ENCODE measurements around the gene CFAP299. TPM values are rescaled to one million over a fixed set of nuclear protein-coding genes. Genes with fewer than 3 reads are reported as not detected.

The CFAP299 gene
- total RNA-seq, 6 experiments from 2014 or later = not detected

GRCh38 chr4:80878218-80878617 lies 542.7 kb downstream of the CFAP299 start:
- DNase-seq = no peak
- Histone ChIP-seq H3K9me3 (no peaks in the 10 kb centered on the region), H3K4me3 (no peak overlapping the region), H3K27me3 (no peaks in the 10 kb centered on the region), H3K27ac (no peak overlapping the region), H3K4me1 (no peaks in the 10 kb centered on the region), H3K36me3 (no peaks in the 10 kb centered on the region)
- no peak for ATAC-seq
- TF ChIP-seq, protein P1, sequence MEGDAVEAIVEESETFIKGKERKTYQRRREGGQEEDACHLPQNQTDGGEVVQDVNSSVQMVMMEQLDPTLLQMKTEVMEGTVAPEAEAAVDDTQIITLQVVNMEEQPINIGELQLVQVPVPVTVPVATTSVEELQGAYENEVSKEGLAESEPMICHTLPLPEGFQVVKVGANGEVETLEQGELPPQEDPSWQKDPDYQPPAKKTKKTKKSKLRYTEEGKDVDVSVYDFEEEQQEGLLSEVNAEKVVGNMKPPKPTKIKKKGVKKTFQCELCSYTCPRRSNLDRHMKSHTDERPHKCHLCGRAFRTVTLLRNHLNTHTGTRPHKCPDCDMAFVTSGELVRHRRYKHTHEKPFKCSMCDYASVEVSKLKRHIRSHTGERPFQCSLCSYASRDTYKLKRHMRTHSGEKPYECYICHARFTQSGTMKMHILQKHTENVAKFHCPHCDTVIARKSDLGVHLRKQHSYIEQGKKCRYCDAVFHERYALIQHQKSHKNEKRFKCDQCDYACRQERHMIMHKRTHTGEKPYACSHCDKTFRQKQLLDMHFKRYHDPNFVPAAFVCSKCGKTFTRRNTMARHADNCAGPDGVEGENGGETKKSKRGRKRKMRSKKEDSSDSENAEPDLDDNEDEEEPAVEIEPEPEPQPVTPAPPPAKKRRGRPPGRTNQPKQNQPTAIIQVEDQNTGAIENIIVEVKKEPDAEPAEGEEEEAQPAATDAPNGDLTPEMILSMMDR (IDR thresholded peaks at IDR 0.05) = no peak
- no peak for TF ChIP-seq POLR2A (IDR thresholded peaks at IDR 0.05)
- WGBS (ENCODE audit: insufficient coverage, low coverage, low lambda C conversion rate, missing lambda C conversion rate) = 0% methylated on average over 1 of the region's 1 CpG
- intact Hi-C loops (cut with DNase I) = no loop called here

DNA sequence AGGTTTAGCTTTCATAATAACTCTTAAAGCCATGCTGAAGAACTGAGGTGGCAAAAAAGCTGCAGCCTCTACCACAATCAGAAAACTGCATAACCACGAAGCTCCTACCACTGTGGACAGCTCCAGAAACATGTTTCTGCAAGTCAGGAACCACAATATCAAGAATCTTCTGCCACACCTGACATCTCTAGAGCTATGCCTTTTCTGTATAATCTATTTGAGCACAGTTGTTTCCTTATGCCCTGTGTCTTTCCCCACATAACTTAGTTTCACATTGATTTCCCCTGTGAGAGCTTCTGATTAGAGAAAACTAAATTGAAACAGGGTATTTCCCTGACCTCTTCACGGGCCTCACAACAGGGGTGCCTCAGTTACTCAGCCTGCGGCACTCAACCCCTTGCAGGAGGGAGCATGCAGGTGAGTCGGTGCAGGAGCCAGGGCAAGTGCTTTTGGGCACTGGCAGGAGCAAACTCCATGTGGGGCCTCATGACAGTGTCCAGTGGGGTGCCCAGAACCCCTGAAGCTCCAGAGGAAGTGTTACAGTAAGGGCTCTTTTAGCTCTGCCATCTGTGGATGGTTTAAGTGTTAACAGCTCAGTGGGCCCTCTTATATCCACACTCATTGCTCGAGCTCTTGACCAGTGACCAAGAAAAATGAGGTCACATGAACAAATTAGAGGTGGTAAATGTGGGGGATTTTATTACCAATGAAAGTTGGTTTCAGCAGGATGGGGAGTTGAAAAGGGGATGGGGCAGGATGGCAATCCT lies 562.2 kb downstream of the CFAP299 start:
- no peaks in the 10 kb centered on the region for H3K4me1 ChIP-seq
- no peak overlapping the region for H3K4me3 ChIP-seq
- no peak for TF ChIP-seq POLR2A (IDR thresholded peaks at IDR 0.05)
- TF ChIP-seq, protein P1 (IDR thresholded peaks at IDR 0.05) = no peak
- intact Hi-C loops (cut with DNase I) = no loop called here
- DNase-seq (no peak), ATAC-seq (no peak)
- H3K27me3 ChIP-seq = no peaks in the 10 kb centered on the region
- no peak overlapping the region for H3K27ac ChIP-seq
- 46% methylated on average over 3 of the region's 5 CpGs for WGBS (ENCODE audit: insufficient coverage, low coverage, low lambda C conversion rate, missing lambda C conversion rate)
- no peaks in the 10 kb centered on the region for H3K9me3 ChIP-seq
- H3K36me3 ChIP-seq = no peaks in the 10 kb centered on the region

- TF ChIP-seq, protein P1 (IDR thresholded peaks at IDR 0.05) = no peak
- TF ChIP-seq POLR2A (IDR thresholded peaks at IDR 0.05) = no peak
- no peak overlapping the region for H3K4me3 ChIP-seq
- H3K27me3 ChIP-seq = no peaks in the 10 kb centered on the region
- no peak overlapping the region for H3K27ac ChIP-seq
- H3K9me3 ChIP-seq = no peaks in the 10 kb centered on the region
- no peaks in the 10 kb centered on the region for H3K36me3 ChIP-seq
- H3K4me1 ChIP-seq = no peaks in the 10 kb centered on the region
- no peak for ATAC-seq
- intact Hi-C loops (cut with DNase I) = no loop called here
- WGBS (ENCODE audit: insufficient coverage, low coverage, low lambda C conversion rate, missing lambda C conversion rate) = 58% methylated on average over 2 of the region's 2 CpGs
- DNase-seq = no peak
These were observed 565.4 kb downstream of the CFAP299 start for GRCh38 chr4:80900908-80901307.

GRCh38 chr4:80903020-80903419 lies 567.5 kb downstream of the CFAP299 start:
- Histone ChIP-seq H3K27ac (no peak overlapping the region), H3K27me3 (no peaks in the 10 kb centered on the region), H3K9me3 (no peaks in the 10 kb centered on the region), H3K4me1 (no peaks in the 10 kb centered on the region), H3K36me3 (no peaks in the 10 kb centered on the region), H3K4me3 (no peak overlapping the region)
- TF ChIP-seq POLR2A (IDR thresholded peaks at IDR 0.05) = no peak
- TF ChIP-seq, protein P1 (IDR thresholded peaks at IDR 0.05) = no peak
- intact Hi-C loops (cut with DNase I) = no loop called here
- ATAC-seq (no peak), DNase-seq (no peak)

All from right lobe of liver (tissue), 6 donors.